Colon (tissue), 2 donors: Measurements from ENCODE around the gene TYRO3.
"Not testable (repeated sequence)": the region's sequence is repeated elsewhere in the genome, so short reads cannot be mapped to it uniquely, and the experiment has no call there.

ENCODE experiments used
- FAIRE-seq: peaks from 2 replicates; lab custom pipeline; 2012; peaks lifted over from hg19 to GRCh38; lab: Jason Lieb, UNC
- donor health status: control.
- donor health status: control.

TYRO3 gene

DNA sequence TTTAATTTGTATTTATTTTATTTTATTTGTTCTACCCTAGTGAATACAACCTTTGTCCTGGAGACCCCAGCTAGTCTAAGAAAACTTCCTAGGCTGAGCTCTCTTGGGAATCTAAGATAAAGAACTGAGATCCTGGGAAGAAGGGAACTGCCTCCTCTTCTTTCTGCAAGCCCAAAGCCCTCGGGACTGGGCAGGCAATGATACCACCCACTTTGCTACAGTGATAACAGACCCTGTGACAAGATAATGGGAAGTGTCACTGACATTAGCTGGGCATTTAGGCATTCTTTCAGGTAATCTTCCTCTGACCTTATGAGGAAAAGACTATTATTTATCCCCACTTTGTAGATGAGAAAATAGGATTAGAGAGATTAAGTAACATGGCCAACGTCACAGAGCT lies 15.1 kb downstream of the TYRO3 start:
- no peak for FAIRE-seq

DNA sequence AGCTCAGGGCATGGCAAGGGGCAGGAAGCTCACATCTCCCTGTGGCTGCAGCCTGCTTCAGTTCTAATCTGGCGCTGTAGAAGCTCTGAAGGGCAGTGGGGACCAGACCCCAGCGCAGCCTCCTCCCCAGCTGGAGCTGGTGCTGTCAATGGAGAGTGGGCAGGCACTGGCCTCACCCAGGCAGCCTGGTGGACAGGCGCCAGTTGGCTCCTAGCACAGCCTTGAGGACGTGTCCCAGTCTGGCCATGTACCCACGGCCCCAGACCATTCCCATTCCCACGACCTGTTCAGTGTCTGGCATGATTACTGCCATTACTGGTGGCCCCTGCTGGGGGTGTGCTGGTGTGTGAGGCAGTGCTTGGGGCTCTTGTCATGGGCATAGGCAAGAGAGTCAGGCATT lies 16.3 kb downstream of the TYRO3 start:
- no peak for FAIRE-seq

DNA sequence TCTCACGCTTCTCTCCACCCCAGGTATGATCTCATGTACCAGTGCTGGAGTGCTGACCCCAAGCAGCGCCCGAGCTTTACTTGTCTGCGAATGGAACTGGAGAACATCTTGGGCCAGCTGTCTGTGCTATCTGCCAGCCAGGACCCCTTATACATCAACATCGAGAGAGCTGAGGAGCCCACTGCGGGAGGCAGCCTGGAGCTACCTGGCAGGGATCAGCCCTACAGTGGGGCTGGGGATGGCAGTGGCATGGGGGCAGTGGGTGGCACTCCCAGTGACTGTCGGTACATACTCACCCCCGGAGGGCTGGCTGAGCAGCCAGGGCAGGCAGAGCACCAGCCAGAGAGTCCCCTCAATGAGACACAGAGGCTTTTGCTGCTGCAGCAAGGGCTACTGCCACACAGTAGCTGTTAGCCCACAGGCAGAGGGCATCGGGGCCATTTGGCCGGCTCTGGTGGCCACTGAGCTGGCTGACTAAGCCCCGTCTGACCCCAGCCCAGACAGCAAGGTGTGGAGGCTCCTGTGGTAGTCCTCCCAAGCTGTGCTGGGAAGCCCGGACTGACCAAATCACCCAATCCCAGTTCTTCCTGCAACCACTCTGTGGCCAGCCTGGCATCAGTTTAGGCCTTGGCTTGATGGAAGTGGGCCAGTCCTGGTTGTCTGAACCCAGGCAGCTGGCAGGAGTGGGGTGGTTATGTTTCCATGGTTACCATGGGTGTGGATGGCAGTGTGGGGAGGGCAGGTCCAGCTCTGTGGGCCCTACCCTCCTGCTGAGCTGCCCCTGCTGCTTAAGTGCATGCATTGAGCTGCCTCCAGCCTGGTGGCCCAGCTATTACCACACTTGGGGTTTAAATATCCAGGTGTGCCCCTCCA lies 19.1 kb downstream of the TYRO3 start:
- FAIRE-seq, result no peak

DNA sequence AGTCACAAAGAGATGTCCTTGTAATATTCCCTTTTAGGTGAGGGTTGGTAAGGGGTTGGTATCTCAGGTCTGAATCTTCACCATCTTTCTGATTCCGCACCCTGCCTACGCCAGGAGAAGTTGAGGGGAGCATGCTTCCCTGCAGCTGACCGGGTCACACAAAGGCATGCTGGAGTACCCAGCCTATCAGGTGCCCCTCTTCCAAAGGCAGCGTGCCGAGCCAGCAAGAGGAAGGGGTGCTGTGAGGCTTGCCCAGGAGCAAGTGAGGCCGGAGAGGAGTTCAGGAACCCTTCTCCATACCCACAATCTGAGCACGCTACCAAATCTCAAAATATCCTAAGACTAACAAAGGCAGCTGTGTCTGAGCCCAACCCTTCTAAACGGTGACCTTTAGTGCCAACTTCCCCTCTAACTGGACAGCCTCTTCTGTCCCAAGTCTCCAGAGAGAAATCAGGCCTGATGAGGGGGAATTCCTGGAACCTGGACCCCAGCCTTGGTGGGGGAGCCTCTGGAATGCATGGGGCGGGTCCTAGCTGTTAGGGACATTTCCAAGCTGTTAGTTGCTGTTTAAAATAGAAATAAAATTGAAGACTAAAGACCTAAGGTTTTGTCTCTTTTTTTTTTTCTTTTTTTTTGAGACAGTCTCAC lies 19.8 kb downstream of the TYRO3 start:
- no peak for FAIRE-seq

DNA sequence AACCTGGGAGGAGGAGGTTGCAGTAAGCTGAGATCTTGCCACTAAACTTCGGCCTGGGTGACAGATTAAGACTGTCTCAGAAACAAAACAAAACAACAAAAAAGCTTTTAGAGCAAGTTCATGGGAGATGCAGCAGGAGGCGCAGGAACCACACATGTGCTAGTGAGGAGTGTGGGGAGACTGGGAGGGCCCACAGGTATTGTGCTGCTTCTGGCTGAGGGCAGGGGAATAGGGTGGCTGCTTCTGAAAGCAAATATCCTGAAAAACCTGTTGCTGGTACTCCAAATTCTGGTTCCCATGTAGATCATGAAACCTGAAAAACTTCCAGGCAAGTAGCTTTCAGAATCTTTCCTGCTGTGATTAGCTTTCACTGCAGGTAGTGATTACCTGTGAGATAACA lies 22.1 kb downstream of the TYRO3 start:
- FAIRE-seq, result no peak

DNA sequence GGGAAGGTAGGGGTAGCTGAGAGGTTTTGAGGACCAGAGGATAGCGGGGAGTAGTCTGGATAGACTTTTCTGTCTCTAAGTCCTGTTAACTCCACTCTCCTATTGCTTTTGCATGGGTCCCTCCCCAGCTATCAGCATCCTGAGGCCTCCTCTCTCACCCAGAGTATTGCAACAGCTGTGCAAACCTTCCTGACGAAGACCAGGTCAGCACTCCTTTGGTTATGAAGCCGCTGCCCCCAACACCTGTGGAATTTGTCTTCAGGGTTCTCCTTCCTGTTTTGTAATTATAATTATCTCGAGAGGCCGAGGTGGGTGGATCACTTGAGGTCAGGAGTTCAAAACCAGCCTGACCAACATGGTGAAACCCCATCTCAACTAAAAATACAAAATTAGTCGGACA lies 24.8 kb downstream of the TYRO3 start:
- no peak for FAIRE-seq

DNA sequence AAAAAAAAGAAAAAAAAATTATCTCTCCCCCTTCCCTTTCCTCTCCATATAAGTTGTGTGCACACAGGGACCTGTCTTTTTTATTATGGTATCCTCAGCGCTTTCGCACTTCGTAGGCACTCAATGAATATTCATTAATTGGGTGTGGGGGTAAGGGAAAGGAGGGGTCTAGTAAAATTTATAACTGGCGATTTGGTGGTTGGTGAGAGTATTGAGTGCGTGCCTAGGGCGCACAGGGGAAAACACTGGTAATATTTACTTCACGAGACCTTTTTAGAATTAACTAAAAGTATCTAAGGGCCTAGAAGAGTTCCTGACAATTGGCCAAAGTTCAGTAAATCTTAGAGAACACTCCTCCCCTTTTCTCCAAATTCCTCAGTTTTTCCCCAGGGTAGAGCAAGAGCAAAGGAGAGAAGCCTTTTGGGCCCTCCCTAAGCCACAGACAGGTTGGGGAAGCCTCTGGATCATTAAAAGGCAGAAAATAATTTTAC lies 25.7 kb downstream of the TYRO3 start:
- no peak for FAIRE-seq

DNA sequence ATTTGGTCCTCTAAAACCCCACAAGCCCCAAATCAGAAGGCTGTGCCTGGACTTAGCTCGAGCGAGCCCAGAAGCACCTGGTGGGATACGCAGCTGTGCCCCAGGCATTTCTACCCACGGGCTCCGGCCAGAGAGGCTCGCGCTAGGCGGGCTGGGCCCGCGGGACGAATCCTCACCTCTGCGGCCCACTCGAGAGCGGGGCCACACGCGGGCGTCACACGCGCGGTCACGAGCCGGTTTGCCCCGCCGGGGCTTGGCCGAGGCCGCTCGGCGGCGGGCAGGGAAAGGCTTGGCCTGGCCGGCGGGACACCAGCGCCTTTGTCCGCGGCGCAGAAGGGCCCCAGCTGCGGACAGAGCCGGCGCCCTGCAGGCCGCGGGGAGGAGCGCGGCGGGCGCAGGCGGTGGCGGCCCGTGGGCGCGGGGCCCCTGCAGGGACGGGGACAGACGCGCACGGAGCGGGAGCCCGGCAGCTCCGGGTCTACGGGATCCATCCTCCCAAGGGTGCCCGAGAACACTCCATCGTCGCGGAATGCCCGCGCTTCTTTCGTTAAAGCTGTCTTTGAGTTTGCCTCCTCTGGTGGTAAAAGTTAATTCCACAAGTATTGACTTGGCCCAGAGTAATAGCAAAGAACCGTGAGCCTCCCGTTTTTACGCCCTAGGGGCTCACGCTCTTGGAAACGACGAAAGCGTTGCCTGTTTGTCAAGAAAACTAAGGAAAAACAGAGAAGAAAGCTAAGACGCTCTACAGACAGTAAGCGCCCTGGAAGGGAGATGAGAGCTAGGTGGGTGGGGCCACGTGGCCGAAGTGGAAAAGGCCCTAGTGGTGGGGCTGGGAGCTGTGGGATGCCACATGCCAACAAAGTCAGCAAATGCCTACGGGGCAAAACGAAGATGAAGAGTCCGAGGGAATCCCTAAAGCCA lies 26.4 kb downstream of the TYRO3 start:
- FAIRE-seq, result no peak

DNA sequence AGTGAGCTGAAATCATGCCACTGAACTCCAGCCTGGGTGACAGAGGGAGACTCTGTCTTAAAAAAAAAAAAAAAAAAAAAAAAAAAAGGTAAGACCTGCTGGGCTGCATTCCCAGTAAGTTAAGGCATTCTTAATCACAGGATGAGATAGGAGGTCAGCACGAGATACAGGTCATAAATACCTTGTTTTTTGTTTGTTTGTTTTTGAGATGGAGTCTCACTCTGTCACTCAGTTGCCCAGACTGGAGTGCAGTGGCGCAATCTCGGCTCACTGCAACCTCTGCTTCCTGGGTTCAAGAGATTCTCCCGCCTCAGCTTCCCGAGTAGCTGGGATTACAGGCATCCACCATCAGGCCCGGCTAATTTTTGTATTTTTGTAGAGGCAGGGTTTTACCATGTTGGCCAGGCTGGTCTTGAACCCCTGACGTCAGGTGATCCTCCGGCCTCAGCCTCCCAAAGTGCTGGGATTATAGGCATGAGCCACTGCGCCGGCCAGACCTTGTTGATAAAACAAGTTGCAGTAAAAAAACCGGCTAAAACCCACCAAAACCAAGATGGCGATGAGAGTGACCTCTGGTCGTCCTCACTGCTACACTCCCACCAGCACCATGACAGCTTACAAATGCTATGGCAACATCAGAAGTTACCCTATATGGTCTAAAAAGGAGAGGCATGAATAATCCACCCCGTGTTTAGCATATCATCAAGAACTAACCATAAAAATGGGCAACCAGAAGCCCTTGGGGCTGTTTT lies 27.7 kb downstream of the TYRO3 start:
- not testable (repeated sequence) for FAIRE-seq

DNA sequence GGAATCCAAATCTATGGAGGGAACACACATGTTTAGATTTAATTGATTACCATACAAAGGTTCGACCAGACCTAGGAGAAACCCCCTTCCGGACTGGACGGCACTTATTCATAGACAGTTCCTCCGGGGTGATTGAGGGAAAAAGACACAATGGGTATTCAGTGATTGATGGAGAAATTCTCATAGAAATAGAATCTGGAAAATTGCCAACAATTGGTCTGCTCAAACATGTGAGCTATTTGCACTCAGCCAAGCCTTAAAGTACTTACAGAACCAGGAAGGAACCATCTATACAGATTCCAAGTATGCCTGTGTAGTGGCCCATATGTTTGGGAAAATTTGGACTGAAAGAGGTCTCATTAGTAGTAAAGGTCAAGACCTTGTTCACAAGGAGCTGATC lies 30.0 kb downstream of the TYRO3 start:
- not testable (repeated sequence) for FAIRE-seq

DNA sequence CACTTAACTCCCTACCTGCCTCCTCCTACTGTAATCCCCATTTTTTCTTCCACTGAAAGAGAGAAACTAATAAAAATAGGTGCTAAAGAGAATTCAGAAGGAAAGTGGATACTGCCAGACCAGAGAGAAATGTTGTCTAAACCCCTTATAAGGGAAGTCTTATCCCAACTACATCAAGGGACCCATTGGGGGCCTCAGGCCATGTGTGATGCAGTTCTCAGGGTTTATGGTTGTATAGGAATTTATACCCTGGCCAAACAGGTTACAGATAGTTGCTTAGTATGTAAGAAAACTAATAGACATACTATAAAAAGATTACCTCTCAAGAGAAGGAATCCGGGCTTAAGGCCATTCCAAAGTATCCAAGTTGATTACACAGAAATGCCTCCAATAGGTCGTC lies 30.6 kb downstream of the TYRO3 start:
- not testable (repeated sequence) for FAIRE-seq

DNA sequence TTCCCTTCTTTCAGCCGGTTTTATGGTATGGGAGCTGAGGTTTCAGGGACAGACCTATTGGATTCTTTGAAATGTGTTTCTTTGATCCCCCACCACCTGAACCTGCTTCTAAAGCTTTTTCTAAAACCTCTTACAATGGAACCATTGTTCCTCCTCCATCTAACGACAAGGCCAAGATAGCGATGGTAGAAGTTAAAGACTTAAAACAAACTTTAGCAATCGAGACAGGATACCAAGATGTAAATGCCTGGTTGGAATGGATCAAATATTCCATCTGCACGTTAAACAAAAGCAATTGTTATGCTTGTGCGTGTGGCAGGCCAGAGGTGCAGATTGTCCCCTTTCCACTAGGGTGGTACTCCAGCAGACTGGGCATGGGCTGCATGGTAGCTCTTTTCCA lies 32.2 kb downstream of the TYRO3 start:
- not testable (repeated sequence) for FAIRE-seq

DNA sequence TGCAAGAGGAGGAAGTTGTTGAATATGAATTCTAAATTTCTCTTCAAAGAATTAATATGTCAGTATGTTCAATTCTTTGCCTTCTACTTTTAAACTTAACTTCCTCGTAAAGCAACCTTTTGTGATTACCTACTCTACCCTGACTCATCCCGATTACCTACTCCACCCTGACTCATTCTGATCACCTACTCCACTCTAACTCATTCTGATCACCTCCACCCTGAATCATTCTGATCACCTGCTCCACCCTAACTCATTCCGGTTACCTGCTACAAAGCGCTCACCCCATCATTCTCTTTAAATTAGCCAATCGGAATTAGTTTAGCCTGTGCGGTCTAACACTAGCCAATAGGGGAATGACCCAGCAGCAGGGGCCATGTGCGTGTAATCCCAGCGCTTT lies 33.7 kb downstream of the TYRO3 start:
- not testable (repeated sequence) for FAIRE-seq

DNA sequence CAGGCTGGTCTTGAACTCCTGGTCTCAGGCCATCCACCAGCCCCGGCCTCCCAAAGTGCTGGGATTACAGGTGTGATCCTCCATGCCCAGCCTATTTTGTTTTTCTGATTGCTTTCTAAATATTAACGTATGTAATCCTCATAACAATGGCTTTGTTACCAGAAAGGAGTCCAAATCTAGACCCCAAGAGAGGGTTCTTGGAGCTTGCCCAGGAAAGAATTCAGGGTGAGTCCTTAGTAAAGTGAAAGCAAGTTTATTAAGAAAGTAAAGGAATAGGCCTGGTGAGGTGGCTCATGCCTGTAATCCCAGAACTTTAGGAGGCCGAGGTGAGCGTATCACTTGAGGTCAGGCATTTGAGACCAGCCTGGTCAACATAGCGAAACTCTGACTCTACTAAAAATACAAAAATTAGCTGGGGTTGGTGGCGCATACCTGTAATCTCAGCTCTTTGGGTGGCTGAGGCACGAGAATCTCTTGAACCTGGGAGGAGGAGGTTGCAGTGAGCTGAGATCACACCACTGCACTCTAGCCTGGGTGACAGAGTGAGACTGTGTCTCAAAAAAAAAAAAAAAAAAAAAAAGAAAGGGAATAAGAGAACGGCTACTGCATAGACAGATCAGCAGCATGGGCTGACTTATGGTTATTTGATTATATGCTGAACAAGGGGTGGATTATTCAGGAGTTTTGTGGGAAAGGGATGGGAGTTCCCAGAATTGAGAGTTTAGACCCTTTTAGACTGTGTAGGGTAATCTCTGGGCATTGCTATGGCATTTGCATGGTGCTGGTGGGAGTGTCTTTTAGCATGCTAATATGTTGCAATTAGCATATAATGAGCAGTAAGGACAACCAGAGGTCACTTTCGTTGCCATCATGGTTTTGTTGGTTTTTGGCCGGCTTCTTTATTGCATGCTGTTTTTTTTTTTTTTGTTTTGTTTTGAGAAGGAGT lies 36.1 kb downstream of the TYRO3 start:
- no peak for FAIRE-seq

DNA sequence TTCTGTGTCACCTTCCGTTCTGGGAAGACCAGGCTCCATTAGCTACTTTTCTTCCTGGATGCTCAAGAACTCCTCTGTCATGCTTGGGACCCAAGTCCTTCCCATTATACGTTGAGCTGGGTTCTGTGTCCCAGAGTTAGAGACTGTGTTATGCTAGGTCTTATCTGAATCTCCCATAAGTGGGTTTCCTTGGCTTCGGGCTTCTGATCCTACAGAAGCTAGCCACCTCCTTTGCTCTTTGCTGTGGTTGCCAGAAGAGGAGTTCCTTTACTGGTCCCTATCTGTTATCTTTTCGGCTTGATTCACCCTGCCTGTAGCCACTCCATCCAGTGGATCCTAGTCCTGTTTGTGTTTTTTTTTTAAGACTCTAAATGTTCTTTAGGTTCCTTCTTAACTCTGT lies 38.0 kb downstream of the TYRO3 start:
- no peak for FAIRE-seq

DNA sequence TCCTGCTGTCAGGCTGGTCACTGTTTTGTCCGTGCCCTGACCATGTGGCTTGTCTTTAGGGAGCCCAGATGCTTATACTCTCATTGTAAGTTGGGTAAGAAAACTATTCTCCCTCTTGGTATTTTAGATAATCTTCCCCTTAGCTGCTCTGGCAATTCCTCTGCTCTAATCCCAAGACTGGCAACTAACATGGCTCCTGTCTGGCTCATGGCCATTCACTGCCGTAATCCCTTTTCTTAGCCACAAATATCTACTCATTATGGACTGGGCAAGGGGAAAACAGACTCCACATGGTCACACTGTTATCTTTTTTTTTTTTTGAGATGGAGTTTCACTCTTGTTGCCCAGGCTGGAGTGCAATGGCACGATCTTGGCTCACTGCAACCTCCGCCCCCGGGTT lies 38.8 kb downstream of the TYRO3 start:
- FAIRE-seq, result no peak

DNA sequence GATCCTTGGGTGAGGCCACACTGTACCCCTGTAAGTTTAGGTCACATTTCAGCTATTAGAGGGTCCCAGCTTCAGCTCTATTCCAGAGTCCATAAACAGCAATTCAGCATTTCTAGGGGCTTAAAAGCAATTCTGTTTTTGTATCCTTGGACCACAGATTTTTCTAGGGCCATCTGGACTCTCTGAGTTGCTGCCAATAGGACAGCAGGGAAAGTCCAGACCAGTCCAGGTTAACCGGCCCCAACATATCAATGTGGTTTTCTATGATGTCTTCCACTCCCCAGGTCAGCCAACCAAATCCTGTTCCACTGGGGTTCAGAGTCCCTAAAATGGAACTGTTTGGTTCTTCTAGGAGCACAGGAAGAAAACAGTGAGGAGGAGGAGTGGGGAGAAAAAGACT lies 40.0 kb downstream of the TYRO3 start:
- no peak for FAIRE-seq

DNA sequence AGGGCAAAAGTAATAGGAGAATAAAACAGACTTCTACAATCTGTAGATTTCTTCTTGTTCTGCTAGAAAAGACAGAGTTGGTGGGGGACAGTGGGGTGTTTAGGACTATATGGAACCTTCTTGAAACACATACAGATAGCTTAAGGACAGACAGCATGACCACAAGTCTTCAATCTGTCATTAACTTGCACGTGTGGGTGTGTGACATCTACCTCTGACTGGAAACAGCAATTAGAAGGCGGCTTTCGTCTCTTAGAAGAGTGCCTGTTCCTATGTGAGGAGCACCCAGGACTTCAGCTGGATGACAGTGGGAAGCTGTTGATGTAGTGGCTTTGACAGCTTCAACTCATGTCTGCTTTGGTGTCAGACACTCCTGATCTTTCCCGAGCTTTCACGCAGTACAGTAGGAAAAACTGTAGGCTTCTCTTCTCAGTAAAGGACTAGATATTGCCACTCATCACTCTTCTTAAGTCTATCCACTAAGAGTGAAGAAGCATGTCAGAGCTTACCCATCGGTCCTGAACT lies 44.5 kb downstream of the TYRO3 start:
- FAIRE-seq, result no peak

DNA sequence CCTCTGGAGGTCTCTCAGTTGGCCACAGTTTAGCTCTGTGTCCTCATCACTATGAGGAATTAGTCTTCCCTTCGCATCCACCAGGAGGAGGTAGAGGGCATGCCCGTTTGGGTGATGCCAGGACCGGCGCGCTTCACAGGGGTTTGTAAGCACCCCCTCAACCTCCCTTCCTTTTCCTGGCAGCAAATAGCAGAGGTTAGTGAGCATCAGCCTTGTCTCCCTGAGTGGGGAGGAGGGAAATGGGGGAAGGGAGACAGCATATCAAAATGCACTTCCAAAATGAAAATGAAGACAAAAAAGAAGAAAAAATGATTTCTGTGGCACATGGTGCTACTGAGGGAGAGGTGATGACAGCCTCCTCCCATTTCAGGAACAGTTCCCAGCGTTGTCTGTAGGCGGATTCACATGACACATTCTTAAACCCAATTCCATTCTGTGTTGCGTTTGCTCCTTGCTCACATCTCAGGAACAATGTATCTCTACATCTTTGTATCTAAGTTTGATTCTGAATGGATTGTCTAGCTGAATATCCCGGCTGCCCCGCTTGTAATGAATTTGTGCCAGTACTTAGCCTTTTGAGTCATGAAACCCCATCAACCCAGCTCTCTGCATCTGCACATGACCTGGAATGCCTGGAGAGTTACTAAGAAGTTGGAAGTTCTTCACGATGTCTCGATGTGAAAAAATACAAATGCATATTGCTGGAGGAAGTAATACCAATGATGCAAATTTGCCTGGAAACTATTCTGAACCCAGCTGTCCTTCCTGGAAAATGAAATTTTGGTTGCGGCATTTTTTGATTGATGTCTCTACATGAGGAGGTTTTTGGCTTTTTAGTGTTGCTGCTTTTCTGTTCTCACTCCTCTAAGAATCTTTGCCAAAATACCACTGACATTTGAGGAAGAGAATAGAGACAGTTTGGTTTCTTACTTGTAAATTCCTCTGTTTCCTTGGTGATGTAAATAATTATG lies 45.2 kb downstream of the TYRO3 start:
- FAIRE-seq, result no peak
